ENCODE data around the gene NOL8.
A peak's percentile ranks its signal among the peaks of the same experiment; 100 is the strongest.

Gene NOL8

GRCh38 chr9:92295827-92296258, 29.3 kb downstream of the NOL8 start (continued):
- TF ChIP-seq PRDM10 (tag by site-specific recombination; IDR thresholded peaks at IDR 0.05) (peak; percentile 43; the same call in 1 of the 2 replicates), ZNF645 (tag by site-specific recombination; IDR thresholded peaks at IDR 0.05) (no peak), ZSCAN30 (tag by site-specific recombination; IDR thresholded peaks at IDR 0.05) (no peak), ZNF558 (tag by site-specific recombination; IDR thresholded peaks at IDR 0.05) (no peak), ZNF449 (tag by site-specific recombination; IDR thresholded peaks at IDR 0.05) (peak; percentile 88), SP7 (tag by site-specific recombination; IDR thresholded peaks at IDR 0.05) (no peak), ZSCAN18 (tag by site-specific recombination; IDR thresholded peaks at IDR 0.05) (no peak), ZNF133 (tag by site-specific recombination; IDR thresholded peaks at IDR 0.05) (no peak), ZBTB49 (tag by site-specific recombination; IDR thresholded peaks at IDR 0.05; ENCODE audit: low read depth) (no peak), FEZF1 (tag by site-specific recombination; IDR thresholded peaks at IDR 0.05) (no peak), ZNF677 (tag by site-specific recombination; IDR thresholded peaks at IDR 0.05) (no peak), ZNF280C (tag by site-specific recombination; IDR thresholded peaks at IDR 0.05) (no peak), OSR2 (tag by site-specific recombination; IDR thresholded peaks at IDR 0.05) (no peak), ZNF777 (tag by site-specific recombination; IDR thresholded peaks at IDR 0.05; ENCODE audit: borderline replicate concordance) (no peak), ZNF791 (tag by site-specific recombination; IDR thresholded peaks at IDR 0.05) (no peak), PRDM4 (tag by site-specific recombination; IDR thresholded peaks at IDR 0.05) (peak; percentile 93), ZNF121 (tag by site-specific recombination; IDR thresholded peaks at IDR 0.05) (no peak), ZNF114 (tag by site-specific recombination; IDR thresholded peaks at IDR 0.05) (no peak), ZNF488 (tag by site-specific recombination; IDR thresholded peaks at IDR 0.05) (no peak), PATZ1 (tag by site-specific recombination; IDR thresholded peaks at IDR 0.05) (no peak), SP3 (tag by site-specific recombination; IDR thresholded peaks at IDR 0.05) (no peak)

Measured in HEK293 (cell line).